Endothelial cell of umbilical vein (primary cell): Measurements from ENCODE around the gene KIF23. TPM values are rescaled to one million over a fixed set of nuclear protein-coding genes. Genes with fewer than 3 reads are reported as not detected.

Source experiments
- BruUV-seq: library from RNA; stranded (reverse); fragments of 400-500 nt; replicated peaks from 2 replicates; lab custom pipeline; 2021; lab: Mats Ljungman, UMichigan
- CTCF ChIA-PET: fragments of 300-600, 350-600 bp; sonication (Branson Sonifier 250); formaldehyde crosslinking; loops from one replicate; lab custom pipeline; 2021; ENCODE audit warnings: antibody characterized with exemption, inconsistent platforms; lab: Charles Lee
- POLR2A ChIA-PET: fragments of 300-600, 350-600 bp; sonication (Branson Sonifier 250); formaldehyde crosslinking; loops from one replicate; lab custom pipeline; 2021; ENCODE audit warnings: antibody characterized with exemption, inconsistent platforms; lab: Charles Lee
- DNase-seq: peaks from one replicate; pipeline ENCODE4 v3.0.0-alpha.2; 2011; ENCODE audit warnings: low read depth, low spot score
- FAIRE-seq: peaks from 2 replicates; lab custom pipeline; 2011; peaks lifted over from hg19 to GRCh38; lab: Jason Lieb, UNC
- H2AFZ ChIP-seq: 2 replicates; pipeline ENCODE4 v1.6.0; 2012; ENCODE audit warnings: low read depth, low read length, control low read depth, inconsistent platforms
- H3K27ac ChIP-seq: 2 replicates; pipeline ENCODE4 v1.5.1; 2011; ENCODE audit warnings: low read depth, mild to moderate bottlenecking, control low read depth, low read length, moderate library complexity; ENCODE audit not compliant: insufficient read depth
- H3K27me3 ChIP-seq, 2 experiments: 2 replicates each; pipeline versions ENCODE4 v1.6.0 to v1.6.1; 2011; ENCODE audit warnings: low read length in 2 of 2, mixed read lengths in 1 of 2; ENCODE audit not compliant: control insufficient read depth in 2 of 2, insufficient read depth in 2 of 2
- H3K36me3 ChIP-seq, 2 experiments: 2 replicates in 1 of 2; 3 replicates in 1 of 2; pipeline ENCODE4 v1.5.1; 2011; ENCODE audit warnings: low read length in 2 of 2, mild to moderate bottlenecking in 1 of 2, moderate library complexity in 1 of 2; ENCODE audit not compliant: control insufficient read depth in 2 of 2, insufficient read depth in 2 of 2; ENCODE audit errors: extremely low read depth in 1 of 2
- H3K4me1 ChIP-seq: 3 replicates; pipeline ENCODE4 v1.5.1; 2011; ENCODE audit warnings: mild to moderate bottlenecking, low read length; ENCODE audit not compliant: control insufficient read depth, insufficient read depth; ENCODE audit errors: extremely low read depth
- H3K4me2 ChIP-seq: 2 replicates; pipeline ENCODE4 v1.6.1; 2011; ENCODE audit warnings: low read length, control low read depth, mixed read lengths; ENCODE audit not compliant: insufficient read depth
- H3K4me3 ChIP-seq, 3 experiments: fragments of 200-600 bp in 1 of 3; sonication (generic), shearing (Covaris generic) in 1 of 3; replicated peaks in 1 of 3; 2 replicates each; pipeline ENCODE4 v1.5.1; 2011 to 2016; ENCODE audit warnings: control low read depth in 3 of 3, low read length in 3 of 3, mild to moderate bottlenecking in 2 of 3, inconsistent platforms in 1 of 3, low read depth in 1 of 3, moderate library complexity in 1 of 3; ENCODE audit not compliant: insufficient read depth in 1 of 3
- H3K79me2 ChIP-seq: 2 replicates; pipeline ENCODE4 v1.6.0; 2012; ENCODE audit warnings: low read length, inconsistent platforms; ENCODE audit not compliant: control insufficient read depth, insufficient read depth
- H3K9ac ChIP-seq: replicated peaks from 2 replicates; pipeline ENCODE3; 2011; ENCODE audit warnings: low read length, control low read depth; ENCODE audit not compliant: insufficient read depth; ENCODE audit errors: extremely low read depth
- H3K9me1 ChIP-seq: replicated peaks from 3 replicates; pipeline ENCODE4 v1.6.0; 2011; ENCODE audit warnings: mild to moderate bottlenecking, low read length; ENCODE audit not compliant: control insufficient read depth, insufficient read depth; ENCODE audit errors: extremely low read depth
- H3K9me3 ChIP-seq: replicated peaks from 2 replicates; pipeline ENCODE4 v1.5.1; 2012; ENCODE audit warnings: low read length, inconsistent platforms; ENCODE audit not compliant: control insufficient read depth, insufficient read depth
- H4K20me1 ChIP-seq: replicated peaks from 2 replicates; pipeline ENCODE3; 2011; ENCODE audit warnings: mild to moderate bottlenecking, low read length; ENCODE audit not compliant: control insufficient read depth, insufficient read depth; ENCODE audit errors: extremely low read depth
- EZH2 ChIP-seq: IDR thresholded peaks from 2 replicates; pipeline ENCODE4 v1.6.1; 2012; ENCODE audit warnings: borderline replicate concordance, low read depth, mild to moderate bottlenecking, moderate library complexity, low read length, inconsistent platforms; ENCODE audit not compliant: severe bottlenecking
- FOS ChIP-seq: IDR thresholded peaks from 2 replicates; pipeline ENCODE4 v1.6.1; 2011; ENCODE audit warnings: mild to moderate bottlenecking, low read length, moderate library complexity, borderline replicate concordance; ENCODE audit not compliant: insufficient read depth
- GATA2 ChIP-seq: IDR thresholded peaks from 2 replicates; pipeline ENCODE4 v1.7.0; 2011; ENCODE audit warnings: low read depth, mild to moderate bottlenecking, moderate library complexity, mixed read lengths, low read length; ENCODE audit not compliant: insufficient read length, insufficient read depth
- JUN ChIP-seq: IDR thresholded peaks from 2 replicates; pipeline ENCODE4 v1.6.1; 2011; ENCODE audit warnings: borderline replicate concordance, low read depth; ENCODE audit not compliant: insufficient read length, insufficient read depth
- MAX ChIP-seq: IDR thresholded peaks from 2 replicates; pipeline ENCODE4 v1.6.1; 2011; ENCODE audit not compliant: insufficient read depth, insufficient read length
- MYC ChIP-seq: IDR thresholded peaks from one replicate; pipeline ENCODE4 v1.6.1; 2011; ENCODE audit warnings: mild to moderate bottlenecking, low read depth, low read length
- POLR2A ChIP-seq: IDR thresholded peaks from 2 replicates; pipeline ENCODE4 v1.6.1; 2012; ENCODE audit warnings: low read depth, mild to moderate bottlenecking, control low read depth, low read length
- POLR2AphosphoS5 ChIP-seq: IDR thresholded peaks from 2 replicates; pipeline ENCODE4 v1.6.1; 2012; ENCODE audit warnings: low read depth, mild to moderate bottlenecking, control low read depth, low read length, moderate library complexity; ENCODE audit not compliant: insufficient read depth
- dilution Hi-C: fragments of 300-500 bp; cut with MboI; formaldehyde crosslinking; loops from one replicate; pipeline ENCODE4 v1.15.0; 2019; ENCODE audit warnings: low sequenced_read_pairs; ENCODE audit not compliant: extremely low pct_ligation_motif_present
- intact Hi-C: fragments of 100-400 bp; cut with micrococcal nuclease; formaldehyde crosslinking; loops from one replicate; pipeline ENCODE4 v1.10.0; 2022
- polyA plus RNA-seq, 4 experiments: library from polyadenylated mRNA; depleted of rRNA in 3 of 4; stranded (reverse) in 3 of 4; unstranded in 1 of 4; fragments of >200 nt; gene quantifications; 2 replicates each; pipeline versions ENCODE4 v1.2.1 to v1.2.3, GENCODE V29; 2011 to 2012; ENCODE audit warnings: missing spikeins in 1 of 4
- total RNA-seq: library from RNA; stranded (reverse); gene quantifications from 2 replicates; pipeline ENCODE4 v1.2.3, GENCODE V29; 2021
- TF ChIP-seq, protein P1 (sequence below), 2 donors: IDR thresholded peaks; 1 replicate in 1 of 2; 2 replicates in 1 of 2; pipeline ENCODE4 v1.5.1; 2011; ENCODE audit warnings: low read length in 2 of 2, mild to moderate bottlenecking in 2 of 2, moderate library complexity in 2 of 2, control low read depth in 1 of 2, inconsistent platforms in 1 of 2, low read depth in 1 of 2; ENCODE audit not compliant: insufficient read depth in 1 of 2; ENCODE audit errors: extremely low read depth in 1 of 2

Gene KIF23
- total and polyA plus RNA-seq, 2 donors (not counting 3 experiments of a cell fraction or from before 2014, with no cell fraction given): 25.4 to 64.7 TPM

- H3K4me2 ChIP-seq: no peak overlapping the region
- no peaks in the 10 kb centered on the region for H3K9me1 ChIP-seq
- BruUV-seq: no TSS peak
- peaks cover 9% of the 10 kb centered on the region for H4K20me1 ChIP-seq
- H3K27ac ChIP-seq: no peak overlapping the region
- peaks cover 14 to 16% of the 10 kb centered on the region in 2 experiments for H3K36me3 ChIP-seq
- POLR2A ChIA-PET: no interaction called here
- H3K9me3 ChIP-seq: no peaks in the 10 kb centered on the region
- no peak overlapping the region for H3K9ac ChIP-seq
- dilution Hi-C loops (no loop called here), intact Hi-C loops (no loop called here)
- FAIRE-seq (no peak), DNase-seq (no peak)
- H3K79me2 ChIP-seq: peaks cover 17% of the 10 kb centered on the region
- H3K4me3 ChIP-seq: no peak overlapping the region
- no peak overlapping the region for H2AFZ ChIP-seq
- CTCF ChIA-PET: no interaction called here
- H3K4me1 ChIP-seq: peaks cover 20% of the 10 kb centered on the region
- no peaks in the 10 kb centered on the region for H3K27me3 ChIP-seq
- TF ChIP-seq GATA2 (no peak), JUN (no peak), MAX (no peak), FOS (no peak), MYC (no peak), POLR2A (no peak), POLR2AphosphoS5 (no peak), EZH2 (no peak)
- TF ChIP-seq, protein P1, sequence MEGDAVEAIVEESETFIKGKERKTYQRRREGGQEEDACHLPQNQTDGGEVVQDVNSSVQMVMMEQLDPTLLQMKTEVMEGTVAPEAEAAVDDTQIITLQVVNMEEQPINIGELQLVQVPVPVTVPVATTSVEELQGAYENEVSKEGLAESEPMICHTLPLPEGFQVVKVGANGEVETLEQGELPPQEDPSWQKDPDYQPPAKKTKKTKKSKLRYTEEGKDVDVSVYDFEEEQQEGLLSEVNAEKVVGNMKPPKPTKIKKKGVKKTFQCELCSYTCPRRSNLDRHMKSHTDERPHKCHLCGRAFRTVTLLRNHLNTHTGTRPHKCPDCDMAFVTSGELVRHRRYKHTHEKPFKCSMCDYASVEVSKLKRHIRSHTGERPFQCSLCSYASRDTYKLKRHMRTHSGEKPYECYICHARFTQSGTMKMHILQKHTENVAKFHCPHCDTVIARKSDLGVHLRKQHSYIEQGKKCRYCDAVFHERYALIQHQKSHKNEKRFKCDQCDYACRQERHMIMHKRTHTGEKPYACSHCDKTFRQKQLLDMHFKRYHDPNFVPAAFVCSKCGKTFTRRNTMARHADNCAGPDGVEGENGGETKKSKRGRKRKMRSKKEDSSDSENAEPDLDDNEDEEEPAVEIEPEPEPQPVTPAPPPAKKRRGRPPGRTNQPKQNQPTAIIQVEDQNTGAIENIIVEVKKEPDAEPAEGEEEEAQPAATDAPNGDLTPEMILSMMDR (IDR thresholded peaks at IDR 0.05; ENCODE audit: extremely low read depth in 1 of 2, insufficient read depth in 1 of 2, low read depth in 1 of 2, low read length in 2 of 2): no peak
These were observed 44.9 kb downstream of the KIF23 start for GRCh38 chr15:69459066-69459465.
